Neuronal stem cell (in vitro differentiated cells): ENCODE measurements around the gene DNAJC27.

Experiments used
- DNase-seq: peaks from one replicate; pipeline ENCODE4 v3.0.0-alpha.2; 2013; ENCODE audit warnings: low spot score
- H2AFZ ChIP-seq: one replicate; pipeline ENCODE4 v1.6.1; 2013; ENCODE audit warnings: mild to moderate bottlenecking, low read length, inconsistent platforms
- H2AK5ac ChIP-seq: 2 replicates; pipeline ENCODE4 v1.6.1; 2013; ENCODE audit warnings: low read depth, mild to moderate bottlenecking, inconsistent platforms, low read length, moderate library complexity, mixed read lengths
- H2BK120ac ChIP-seq: 2 replicates; pipeline ENCODE4 v1.6.1; 2013; ENCODE audit warnings: low read depth, mild to moderate bottlenecking, inconsistent platforms, low read length, moderate library complexity, mixed read lengths
- H2BK12ac ChIP-seq: one replicate; pipeline ENCODE4 v1.6.1; 2013; ENCODE audit warnings: low read length, inconsistent platforms
- H2BK15ac ChIP-seq: 2 replicates; pipeline ENCODE4 v1.6.1; 2013; ENCODE audit warnings: mild to moderate bottlenecking, low read length, inconsistent platforms, mixed read lengths
- H2BK5ac ChIP-seq: one replicate; pipeline ENCODE4 v1.6.1; 2013; ENCODE audit warnings: inconsistent platforms, mild to moderate bottlenecking, low read length, moderate library complexity
- H3K14ac ChIP-seq: one replicate; pipeline ENCODE4 v1.6.1; 2013; ENCODE audit warnings: low read length, inconsistent platforms
- H3K18ac ChIP-seq: 2 replicates; pipeline ENCODE4 v1.6.1; 2013; ENCODE audit warnings: low read length, inconsistent platforms
- H3K23ac ChIP-seq: 2 replicates; pipeline ENCODE4 v1.6.1; 2013; ENCODE audit warnings: low read depth, mild to moderate bottlenecking, mixed read lengths, low read length, inconsistent platforms; ENCODE audit not compliant: poor library complexity
- H3K27ac ChIP-seq: replicated peaks from 3 replicates; pipeline ENCODE4 v1.5.1; 2013; ENCODE audit warnings: low read length, inconsistent platforms
- H3K27me3 ChIP-seq, 3 experiments: 2 replicates each; pipeline ENCODE4 v1.6.1; 2013; ENCODE audit warnings: low read length in 3 of 3, mild to moderate bottlenecking in 2 of 3, inconsistent platforms in 1 of 3, low read depth in 1 of 3, mixed read lengths in 1 of 3, moderate library complexity in 1 of 3; ENCODE audit not compliant: control insufficient read depth in 3 of 3, insufficient read depth in 3 of 3
- H3K36me3 ChIP-seq, 2 donors: replicated peaks in 1 of 2; 2 replicates each; pipeline ENCODE4 v1.6.1; 2013; ENCODE audit warnings: low read length in 2 of 2; ENCODE audit not compliant: control insufficient read depth in 2 of 2, insufficient read depth in 2 of 2
- H3K4ac ChIP-seq: 2 replicates; pipeline ENCODE4 v1.6.1; 2013; ENCODE audit warnings: inconsistent platforms, mild to moderate bottlenecking, low read length, moderate library complexity
- H3K4me1 ChIP-seq, 2 donors: 1 replicate in 1 of 2; 2 replicates in 1 of 2; pipeline ENCODE4 v1.6.1; 2013; ENCODE audit warnings: low read length in 2 of 2, low read depth in 1 of 2; ENCODE audit not compliant: control insufficient read depth in 2 of 2, insufficient read depth in 1 of 2
- H3K4me2 ChIP-seq: one replicate; pipeline ENCODE4 v1.6.1; 2013; ENCODE audit warnings: mild to moderate bottlenecking, low read length, inconsistent platforms; ENCODE audit not compliant: insufficient read depth, poor library complexity, severe bottlenecking
- H3K4me3 ChIP-seq, 2 donors: 2 replicates each; pipeline ENCODE4 v1.5.1; 2013; ENCODE audit warnings: low read length in 2 of 2, mild to moderate bottlenecking in 2 of 2, inconsistent platforms in 1 of 2, moderate library complexity in 1 of 2
- H3K79me1 ChIP-seq: one replicate; pipeline ENCODE4 v1.6.1; 2013; ENCODE audit warnings: low read depth, mild to moderate bottlenecking, inconsistent platforms, low read length, moderate library complexity
- H3K9ac ChIP-seq: one replicate; pipeline ENCODE4 v1.6.1; 2013; ENCODE audit warnings: mild to moderate bottlenecking, low read depth, low read length, inconsistent platforms; ENCODE audit not compliant: poor library complexity
- H3K9me3 ChIP-seq, 2 donors: replicated peaks in 1 of 2; 2 replicates each; pipeline versions ENCODE3 to v1.6.1; 2013; ENCODE audit warnings: low read length in 2 of 2, mild to moderate bottlenecking in 2 of 2, inconsistent platforms in 1 of 2, low read depth in 1 of 2, mixed read lengths in 1 of 2, moderate library complexity in 1 of 2; ENCODE audit not compliant: control insufficient read depth in 2 of 2, insufficient read depth in 1 of 2
- H4K8ac ChIP-seq: one replicate; pipeline ENCODE4 v1.6.1; 2013; ENCODE audit warnings: low read depth, mild to moderate bottlenecking, inconsistent platforms, low read length, moderate library complexity
- H4K91ac ChIP-seq: one replicate; pipeline ENCODE4 v1.6.1; 2013; ENCODE audit warnings: low read length, low read depth, mild to moderate bottlenecking, inconsistent platforms; ENCODE audit not compliant: poor library complexity
- WGBS, 2 donors: extraction: QIAGEN DNeasy Blood & Tissue Kit; methylation state at CpG; one replicate each; pipeline ENCODE4 v1.1.7; 2013; ENCODE audit warnings: missing lambda C conversion rate in 2 of 2, mixed read lengths in 1 of 2; ENCODE audit not compliant: insufficient read length in 2 of 2, insufficient replicate concordance in 1 of 2; ENCODE audit errors: extremely low coverage in 2 of 2; 5-methylcytosine and 5-hydroxymethylcytosine counted together

The DNAJC27 gene

GRCh38 chr2:24959761-24960160 lies 12.0 kb downstream of the DNAJC27 start:
- no peak overlapping the region for H2BK15ac ChIP-seq
- H2AFZ ChIP-seq: no peak overlapping the region
- H2AK5ac ChIP-seq: no peak overlapping the region
- H3K36me3 ChIP-seq: peaks cover 12 to 91% of the 10 kb centered on the region in 2 donors
- no peak overlapping the region for H3K4me2 ChIP-seq
- peaks cover 0 to 17% of the 10 kb centered on the region in 2 donors for H3K9me3 ChIP-seq
- H3K23ac ChIP-seq: no peak overlapping the region
- H3K4me1 ChIP-seq: peaks cover 0 to 2% of the 10 kb centered on the region in 2 donors
- H2BK12ac ChIP-seq: no peak overlapping the region
- no peaks in the 10 kb centered on the region for H3K27me3 ChIP-seq
- H3K18ac ChIP-seq: no peak overlapping the region
- no peak overlapping the region for H3K4me3 ChIP-seq
- H3K4ac ChIP-seq: no peak overlapping the region
- H3K79me1 ChIP-seq: no peaks in the 10 kb centered on the region
- no peak overlapping the region for H2BK5ac ChIP-seq
- no peak overlapping the region for H3K14ac ChIP-seq
- no peak for DNase-seq
- H4K91ac ChIP-seq: no peak overlapping the region
- no peak overlapping the region for H4K8ac ChIP-seq
- no peak overlapping the region for H3K27ac ChIP-seq
- no peak overlapping the region for H3K9ac ChIP-seq
- H2BK120ac ChIP-seq: no peak overlapping the region

GRCh38 chr2:24958411-24958935 lies 13.3 kb downstream of the DNAJC27 start:
- Histone ChIP-seq H3K27ac (no peak overlapping the region), H3K36me3 (peaks cover 16 to 91% of the 10 kb centered on the region in 2 donors), H3K4me3 (no peak overlapping the region), H2BK120ac (no peak overlapping the region), H3K9me3 (peaks cover 0 to 17% of the 10 kb centered on the region in 2 donors), H3K4me2 (no peak overlapping the region), H4K91ac (no peak overlapping the region), H2BK5ac (no peak overlapping the region), H3K9ac (no peak overlapping the region), H4K8ac (no peak overlapping the region), H2AK5ac (no peak overlapping the region), H3K23ac (no peak overlapping the region), H2BK15ac (no peak overlapping the region), H3K4ac (no peak overlapping the region), H3K18ac (no peak overlapping the region), H3K4me1 (peaks cover 0 to 2% of the 10 kb centered on the region in 2 donors), H3K14ac (no peak overlapping the region), H3K79me1 (no peaks in the 10 kb centered on the region), H2AFZ (no peak overlapping the region), H3K27me3 (no peaks in the 10 kb centered on the region), H2BK12ac (no peak overlapping the region)
- no peak for DNase-seq
- no CpG with 5 or more reads among the region's 3 CpGs for WGBS, 2 donors

GRCh38 chr2:24957976-24958375 lies 13.8 kb downstream of the DNAJC27 start:
- H2BK120ac ChIP-seq: no peak overlapping the region
- H4K8ac ChIP-seq: no peak overlapping the region
- H2AFZ ChIP-seq: no peak overlapping the region
- no peak overlapping the region for H3K4ac ChIP-seq
- peaks cover 0 to 17% of the 10 kb centered on the region in 2 donors for H3K9me3 ChIP-seq
- H2AK5ac ChIP-seq: no peak overlapping the region
- no peak overlapping the region for H2BK12ac ChIP-seq
- no peaks in the 10 kb centered on the region for H3K27me3 ChIP-seq
- no peak overlapping the region for H3K14ac ChIP-seq
- H3K4me1 ChIP-seq: peaks cover 0 to 2% of the 10 kb centered on the region in 2 donors
- no peak overlapping the region for H3K4me2 ChIP-seq
- no peak overlapping the region for H2BK5ac ChIP-seq
- H3K79me1 ChIP-seq: no peaks in the 10 kb centered on the region
- WGBS, 2 donors: no CpG with 5 or more reads among the region's 2 CpGs
- H3K27ac ChIP-seq: no peak overlapping the region
- no peak overlapping the region for H3K23ac ChIP-seq
- H3K9ac ChIP-seq: no peak overlapping the region
- no peak overlapping the region for H4K91ac ChIP-seq
- DNase-seq: no peak
- H3K4me3 ChIP-seq: no peak overlapping the region
- no peak overlapping the region for H3K18ac ChIP-seq
- H3K36me3 ChIP-seq: peaks cover 16 to 91% of the 10 kb centered on the region in 2 donors
- H2BK15ac ChIP-seq: no peak overlapping the region

GRCh38 chr2:24957221-24957620 lies 14.5 kb downstream of the DNAJC27 start:
- Histone ChIP-seq H3K27me3 (no peaks in the 10 kb centered on the region), H3K9ac (no peak overlapping the region), H3K4me2 (no peak overlapping the region), H3K79me1 (no peaks in the 10 kb centered on the region), H2BK120ac (no peak overlapping the region), H4K91ac (no peak overlapping the region), H3K14ac (no peak overlapping the region), H2BK15ac (no peak overlapping the region), H3K4ac (no peak overlapping the region), H3K4me1 (peaks cover 0 to 2% of the 10 kb centered on the region in 2 donors), H3K27ac (no peak overlapping the region), H2BK5ac (no peak overlapping the region), H3K36me3 (peaks cover 16 to 89% of the 10 kb centered on the region in 2 donors), H3K18ac (no peak overlapping the region), H4K8ac (no peak overlapping the region), H3K9me3 (peaks cover 0 to 17% of the 10 kb centered on the region in 2 donors), H2BK12ac (no peak overlapping the region), H3K4me3 (no peak overlapping the region), H2AFZ (no peak overlapping the region), H3K23ac (no peak overlapping the region), H2AK5ac (no peak overlapping the region)
- no peak for DNase-seq
- no CpG with 5 or more reads among the region's 1 CpG for WGBS, 2 donors
